CD14-positive monocyte (primary cell): Measurements from ENCODE around the gene MBP. TPM values are rescaled to one million over a fixed set of nuclear protein-coding genes. Genes with fewer than 3 reads are reported as not detected.
A peak's percentile ranks its signal among the peaks of the same experiment; 100 is the strongest.

Experiments used
- DNase-seq, 3 donors: peaks; one replicate each; pipeline ENCODE4 v3.0.0-alpha.2; 2011 to 2022
- H2AFZ ChIP-seq: 2 replicates; pipeline ENCODE4 v1.6.0; 2012; ENCODE audit warnings: mild to moderate bottlenecking, low read depth, low read length, inconsistent platforms; ENCODE audit not compliant: insufficient read depth, poor library complexity, severe bottlenecking
- H3K27ac ChIP-seq, 2 donors: 1 replicate in 1 of 2; 2 replicates in 1 of 2; pipeline ENCODE4 v1.5.1; 2012 to 2013; ENCODE audit warnings: low read length in 2 of 2, control low read depth in 1 of 2, inconsistent platforms in 1 of 2, low read depth in 1 of 2, mild to moderate bottlenecking in 1 of 2
- H3K27me3 ChIP-seq, 2 donors: one replicate each; pipeline versions ENCODE4 v1.6.0 to v1.6.1; 2011 to 2013; ENCODE audit warnings: low read length in 2 of 2; ENCODE audit not compliant: control insufficient read depth in 2 of 2, insufficient read depth in 2 of 2
- H3K36me3 ChIP-seq, 2 donors: replicated peaks in 1 of 2; 1 replicate in 1 of 2; 2 replicates in 1 of 2; pipeline versions ENCODE4 v1.5.1 to v1.6.1; 2012 to 2013; ENCODE audit warnings: low read length in 2 of 2, control low read depth in 1 of 2, inconsistent platforms in 1 of 2, mild to moderate bottlenecking in 1 of 2; ENCODE audit not compliant: insufficient read depth in 2 of 2, control insufficient read depth in 1 of 2
- H3K4me1 ChIP-seq, 2 donors: 1 replicate in 1 of 2; 2 replicates in 1 of 2; pipeline versions ENCODE4 v1.5.1 to v1.6.1; 2012 to 2013; ENCODE audit warnings: low read length in 2 of 2, control low read depth in 1 of 2, inconsistent platforms in 1 of 2, mild to moderate bottlenecking in 1 of 2, moderate library complexity in 1 of 2; ENCODE audit not compliant: insufficient read depth in 2 of 2, control insufficient read depth in 1 of 2
- H3K4me2 ChIP-seq: replicated peaks from 2 replicates; pipeline ENCODE3; 2012; ENCODE audit warnings: low read length, moderate library complexity, mild to moderate bottlenecking; ENCODE audit not compliant: poor library complexity, severe bottlenecking; ENCODE audit errors: extremely low read depth
- H3K4me3 ChIP-seq, 3 experiments: fragments of 200-600 bp in 1 of 3; sonication (generic) in 1 of 3; replicated peaks in 1 of 3; 1 replicate in 2 of 3; 2 replicates in 1 of 3; pipeline ENCODE4 v1.5.1; 2011 to 2013; ENCODE audit warnings: low read length in 3 of 3, mild to moderate bottlenecking in 3 of 3, control low read depth in 2 of 3, low read depth in 2 of 3, inconsistent platforms in 1 of 3, moderate library complexity in 1 of 3
- H3K79me2 ChIP-seq: 2 replicates; pipeline ENCODE4 v1.6.0; 2012; ENCODE audit warnings: mild to moderate bottlenecking, control low read depth, inconsistent platforms, low read length, moderate library complexity; ENCODE audit not compliant: insufficient read depth
- H3K9ac ChIP-seq: 2 replicates; pipeline ENCODE4 v1.6.0; 2017; ENCODE audit warnings: low read length, mild to moderate bottlenecking; ENCODE audit not compliant: insufficient read depth, poor library complexity, severe bottlenecking
- H3K9me3 ChIP-seq, 2 donors: replicated peaks in 1 of 2; 1 replicate in 1 of 2; 2 replicates in 1 of 2; pipeline versions ENCODE4 v1.5.1 to v1.6.1; 2012 to 2013; ENCODE audit warnings: low read length in 2 of 2, control low read depth in 1 of 2; ENCODE audit not compliant: control insufficient read depth in 1 of 2, insufficient read depth in 1 of 2
- H4K20me1 ChIP-seq: 2 replicates; pipeline ENCODE4 v1.6.0; 2012; ENCODE audit warnings: mild to moderate bottlenecking, low read length, control low read depth, moderate library complexity; ENCODE audit not compliant: insufficient read depth
- H3K27ac Mint-ChIP-seq, 7 donors: one replicate each; pipeline ENCODE4 v1.8.0; 2020; ENCODE audit warnings: mild to moderate bottlenecking in 7 of 7, mixed read lengths in 7 of 7, moderate library complexity in 6 of 7, inconsistent platforms in 2 of 7
- H3K27me3 Mint-ChIP-seq, 3 donors: one replicate each; pipeline ENCODE4 v1.8.0; 2021 to 2022; ENCODE audit warnings: low read depth in 3 of 3, mild to moderate bottlenecking in 3 of 3, mixed read lengths in 3 of 3, moderate library complexity in 3 of 3, inconsistent platforms in 1 of 3
- H3K36me3 Mint-ChIP-seq, 2 donors: one replicate each; pipeline ENCODE4 v1.8.0; 2020; ENCODE audit warnings: mixed read lengths in 2 of 2, inconsistent platforms in 1 of 2, mild to moderate bottlenecking in 1 of 2
- H3K4me1 Mint-ChIP-seq: one replicate; pipeline ENCODE4 v1.8.0; 2020; ENCODE audit warnings: mild to moderate bottlenecking, mixed read lengths
- H3K4me3 Mint-ChIP-seq, 2 donors: one replicate each; pipeline ENCODE4 v1.8.0; 2020; ENCODE audit warnings: mild to moderate bottlenecking in 2 of 2, mixed read lengths in 2 of 2, moderate library complexity in 1 of 2
- H3K9me3 Mint-ChIP-seq, 7 donors: one replicate each; pipeline ENCODE4 v1.8.0; 2020 to 2022; ENCODE audit warnings: mixed read lengths in 7 of 7, mild to moderate bottlenecking in 6 of 7, moderate library complexity in 6 of 7, inconsistent platforms in 2 of 7
- CTCF ChIP-seq: fragments of 200-600 bp; IDR thresholded peaks from one replicate; pipeline ENCODE4 v1.8.0; 2022; ENCODE audit warnings: antibody characterized with exemption, mild to moderate bottlenecking
- WGBS: methylation state at CpG from one replicate; pipeline ENCODE4 v1.1.5; 2013; ENCODE audit warnings: missing lambda C conversion rate; ENCODE audit not compliant: insufficient coverage; 5-methylcytosine and 5-hydroxymethylcytosine counted together
- intact Hi-C, 2 donors: fragments of 100-400 bp; cut with micrococcal nuclease; formaldehyde crosslinking; loops; one replicate each; pipeline versions ENCODE4 v1.15.0 to v1.15.1; 2023
- polyA plus RNA-seq, 3 donors: library from polyadenylated mRNA; depleted of rRNA in 1 of 3; unstranded in 2 of 3; stranded (reverse) in 1 of 3; fragments of 300-500 nt in 2 of 3; fragments of >200 nt in 1 of 3; fragmentation: Illumina TruSeq in 2 of 3; gene quantifications; 1 replicate in 2 of 3; 2 replicates in 1 of 3; pipeline ENCODE4 v1.2.3, GENCODE V29; 2012 to 2021

MBP gene
- polyA plus RNA-seq, 3 donors = 47.7 to 81.0 (median 50.4) TPM

- Mint-ChIP-seq H3K36me3 (peaks cover 68 to 74% of the 10 kb centered on the region in 2 donors), H3K27me3 (peaks cover 0 to 7% (median 0%) of the 10 kb centered on the region in 3 donors), H3K27ac (peak overlapping the region; percentile 98 to 100 (median 100)), H3K9me3 (no peaks in the 10 kb centered on the region), H3K4me3 (peak overlapping the region; percentile 77 to 82), H3K4me1 (peaks cover 95% of the 10 kb centered on the region)
- Histone ChIP-seq H3K9ac (peak overlapping the region; percentile 81), H2AFZ (no peak overlapping the region), H4K20me1 (no peaks in the 10 kb centered on the region), H3K36me3 (peaks cover 16 to 30% of the 10 kb centered on the region in 2 donors), H3K4me2 (peak overlapping the region; percentile 40), H3K79me2 (peaks cover 77% of the 10 kb centered on the region), H3K27ac (peak overlapping the region; percentile 93 to 99), H3K27me3 (no peaks in the 10 kb centered on the region), H3K4me3 (peak overlapping the region in 1 of 3 experiments; percentile 42), H3K4me1 (peaks cover 81 to 94% of the 10 kb centered on the region in 2 donors), H3K9me3 (no peaks in the 10 kb centered on the region)
- intact Hi-C loops = loop anchor here (5.0 to 10.0 kb wide), 2 partner anchors 35 to 98 kb away; no protein-coding TSS in a partner anchor
- WGBS = no CpG with 5 or more reads among the region's 3 CpGs
- no peak for TF ChIP-seq CTCF
- no peak for DNase-seq
These were observed 30.1 kb downstream of the MBP start for GRCh38 chr18:77102259-77103040.

DNA sequence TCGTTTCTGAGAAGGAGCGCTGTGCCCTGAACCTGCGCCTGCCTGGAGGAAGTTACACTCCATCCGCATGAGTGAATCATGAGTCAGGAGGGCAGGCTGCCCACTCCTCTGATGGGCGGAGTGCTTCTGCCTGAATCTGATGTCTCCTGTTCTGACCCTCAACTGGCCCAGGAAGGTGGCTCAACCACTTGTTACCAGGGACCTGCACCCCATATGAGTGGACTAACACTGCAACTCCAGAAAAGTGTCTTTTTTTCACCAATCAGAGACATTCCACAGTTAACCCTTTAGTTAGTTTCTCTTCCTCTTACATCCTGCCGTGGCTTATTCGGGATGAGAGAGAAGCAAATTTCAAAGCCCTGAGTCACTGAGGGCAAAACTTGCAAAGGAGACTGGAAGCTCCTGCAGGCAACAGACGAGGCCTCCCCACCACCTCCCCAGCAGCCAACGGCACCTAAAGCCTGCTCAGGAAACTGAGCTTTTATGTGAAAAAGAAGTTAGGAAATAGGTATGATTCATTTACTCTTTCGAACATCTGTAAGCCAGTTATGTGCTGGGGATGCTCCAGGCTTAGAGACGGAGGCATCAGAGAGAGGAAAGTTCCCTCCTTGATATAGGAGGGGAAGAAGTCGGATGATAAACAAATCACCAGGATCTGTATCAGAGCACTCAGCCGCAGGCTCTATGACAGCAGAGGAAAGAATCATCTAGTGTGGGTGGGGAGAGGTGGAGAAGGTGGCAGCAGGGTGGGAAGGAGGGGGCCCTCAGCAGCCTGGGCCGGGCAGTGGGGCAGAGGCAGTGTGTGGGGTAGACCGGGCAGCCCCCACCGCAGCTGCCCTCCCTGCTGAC is 30.9 kb downstream of the MBP start:
- Histone ChIP-seq H3K4me2 (peak overlapping the region; percentile 40), H4K20me1 (no peaks in the 10 kb centered on the region), H3K4me3 (peak overlapping the region in 1 of 3 experiments; percentile 42), H3K27me3 (no peaks in the 10 kb centered on the region), H3K9ac (peak overlapping the region; percentile 81), H3K9me3 (no peaks in the 10 kb centered on the region), H3K36me3 (peaks cover 24 to 38% of the 10 kb centered on the region in 2 donors), H3K27ac (peak overlapping the region; percentile 93 to 99), H2AFZ (no peak overlapping the region), H3K79me2 (peaks cover 77% of the 10 kb centered on the region), H3K4me1 (peaks cover 81 to 94% of the 10 kb centered on the region in 2 donors)
- peak overlapping the region; percentile 98 to 100 (median 100) for H3K27ac Mint-ChIP-seq
- peak; percentile 97 to 98 (median 97) for DNase-seq
- no peaks in the 10 kb centered on the region for H3K9me3 Mint-ChIP-seq
- H3K36me3 Mint-ChIP-seq = peaks cover 74 to 80% of the 10 kb centered on the region in 2 donors
- 0% methylated on average over 7 of the region's 16 CpGs for WGBS
- peaks cover 0 to 4% (median 0%) of the 10 kb centered on the region in 3 donors for H3K27me3 Mint-ChIP-seq
- no peak for TF ChIP-seq CTCF
- H3K4me3 Mint-ChIP-seq = peak overlapping the region; percentile 77 to 82
- peaks cover 93% of the 10 kb centered on the region for H3K4me1 Mint-ChIP-seq
- intact Hi-C loops = loop anchor here (1.0 to 10.0 kb wide), 5 partner anchors 11 to 97 kb away; no protein-coding TSS in a partner anchor
